ENCODE data around the gene OBSCN.

OBSCN gene

DNA sequence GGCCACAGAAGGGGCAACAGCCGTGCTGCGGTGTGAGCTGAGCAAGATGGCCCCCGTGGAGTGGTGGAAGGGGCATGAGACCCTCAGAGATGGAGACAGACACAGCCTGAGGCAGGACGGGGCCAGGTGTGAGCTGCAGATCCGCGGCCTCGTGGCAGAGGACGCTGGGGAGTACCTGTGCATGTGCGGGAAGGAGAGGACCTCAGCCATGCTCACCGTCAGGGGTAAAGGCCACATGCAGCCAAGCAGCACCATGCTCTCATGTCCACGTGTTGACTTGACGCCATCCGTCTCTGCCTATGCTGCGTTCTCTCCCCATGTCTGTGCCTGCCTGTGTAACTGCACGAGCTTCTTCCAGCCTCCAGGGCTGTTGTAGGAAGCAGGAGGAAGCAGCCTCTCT is 85.5 kb downstream of the OBSCN start:
- DNase-seq = no peak

DNA sequence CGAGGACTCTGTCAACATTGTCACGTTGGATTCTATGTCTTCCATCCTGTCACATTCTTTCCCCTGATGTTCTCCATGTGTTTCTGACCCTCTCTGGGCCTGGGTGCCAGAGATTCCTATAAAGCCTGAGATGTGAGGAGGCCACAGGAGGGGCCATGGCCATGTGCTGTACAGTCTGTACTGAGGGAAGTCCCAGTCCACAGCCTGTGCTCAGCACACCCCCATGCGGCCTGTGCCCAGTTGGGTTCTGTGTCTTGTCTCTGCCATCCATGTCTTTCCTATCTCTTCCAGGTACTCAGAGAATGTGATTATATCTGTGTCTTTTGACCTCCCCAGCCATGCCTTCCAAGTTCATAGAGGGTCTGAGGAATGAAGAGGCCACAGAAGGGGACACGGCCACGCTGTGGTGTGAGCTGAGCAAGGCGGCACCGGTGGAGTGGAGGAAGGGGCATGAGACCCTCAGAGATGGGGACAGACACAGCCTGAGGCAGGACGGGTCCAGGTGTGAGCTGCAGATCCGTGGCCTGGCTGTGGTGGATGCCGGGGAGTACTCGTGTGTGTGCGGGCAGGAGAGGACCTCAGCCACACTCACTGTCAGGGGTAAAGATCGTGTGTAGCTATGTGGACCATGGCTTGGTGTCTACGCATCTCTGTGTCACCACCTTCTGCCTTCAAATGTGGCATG is 86.1 kb downstream of the OBSCN start:
- no peak for DNase-seq

DNA sequence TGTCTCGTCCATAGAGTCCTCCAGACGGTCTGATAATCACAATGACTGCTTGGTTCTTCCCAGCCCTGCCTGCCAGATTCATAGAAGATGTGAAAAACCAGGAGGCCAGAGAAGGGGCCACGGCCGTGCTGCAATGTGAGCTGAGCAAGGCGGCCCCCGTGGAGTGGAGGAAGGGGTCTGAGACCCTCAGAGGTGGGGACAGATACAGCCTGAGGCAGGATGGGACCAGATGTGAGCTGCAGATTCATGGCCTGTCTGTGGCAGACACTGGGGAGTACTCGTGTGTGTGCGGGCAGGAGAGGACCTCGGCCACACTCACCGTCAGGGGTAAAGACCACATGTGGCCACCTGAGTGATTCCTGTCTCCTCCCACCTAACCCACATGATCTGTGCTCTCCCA is 86.9 kb downstream of the OBSCN start:
- DNase-seq = no peak

DNA sequence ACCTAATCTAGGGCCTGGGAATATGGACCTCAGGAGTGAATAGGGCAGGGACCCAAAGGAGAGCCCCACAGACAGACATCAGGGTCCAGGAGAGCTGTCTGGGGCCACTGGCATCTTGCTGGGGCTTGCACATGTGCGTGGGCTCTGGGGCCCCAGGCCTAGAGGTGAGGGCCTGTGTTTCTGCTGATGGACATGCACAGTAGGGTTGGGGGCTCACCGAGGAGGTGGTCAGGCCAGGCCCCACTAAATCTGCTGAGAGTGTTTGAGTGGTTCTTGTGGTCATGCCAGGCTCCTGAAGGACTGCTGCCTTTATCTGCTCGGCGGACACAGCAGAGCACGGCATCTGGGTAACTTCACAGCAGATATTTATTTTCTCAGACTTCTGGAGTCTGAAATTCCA is 87.4 kb downstream of the OBSCN start:
- DNase-seq = no peak

DNA sequence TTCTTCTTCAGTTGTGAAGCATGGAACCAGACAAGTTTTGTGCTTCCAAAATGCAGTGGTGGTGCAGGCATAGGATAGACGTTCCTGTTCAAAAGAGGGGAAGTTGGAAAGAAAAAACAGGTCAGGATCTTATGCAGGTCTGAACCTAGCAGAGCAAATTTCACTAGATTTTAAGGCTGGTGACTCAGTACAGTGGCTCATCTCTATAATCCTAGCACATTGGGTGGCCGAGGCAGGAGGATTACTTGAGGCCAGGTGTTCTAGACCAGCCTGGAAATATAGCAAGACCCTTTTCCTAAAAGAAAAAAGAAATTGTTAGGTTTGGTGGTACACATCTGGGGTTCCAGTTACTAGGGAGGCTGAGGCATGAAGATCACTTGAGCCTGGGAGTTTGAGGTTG is 88.1 kb downstream of the OBSCN start:
- no peak for DNase-seq

DNA sequence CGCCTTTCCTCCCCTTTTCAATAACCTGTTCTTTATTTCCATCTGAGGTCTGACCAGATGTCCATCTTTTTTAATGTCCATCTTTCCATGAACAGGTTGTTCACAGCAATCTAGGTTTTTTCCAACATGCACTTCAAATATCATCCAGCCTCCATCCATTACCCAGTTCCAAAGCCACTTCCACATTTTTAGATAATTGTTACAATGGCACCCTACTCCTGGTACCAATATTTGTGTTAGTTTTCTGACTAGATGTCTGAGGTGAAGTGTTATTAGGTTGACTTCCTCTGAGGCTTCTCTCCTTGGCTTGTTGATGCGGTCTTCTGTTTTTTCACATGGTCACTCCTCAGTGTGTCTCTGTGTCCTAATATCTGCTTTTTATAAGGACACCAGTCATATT is 89.4 kb downstream of the OBSCN start:
- no peak for DNase-seq

DNA sequence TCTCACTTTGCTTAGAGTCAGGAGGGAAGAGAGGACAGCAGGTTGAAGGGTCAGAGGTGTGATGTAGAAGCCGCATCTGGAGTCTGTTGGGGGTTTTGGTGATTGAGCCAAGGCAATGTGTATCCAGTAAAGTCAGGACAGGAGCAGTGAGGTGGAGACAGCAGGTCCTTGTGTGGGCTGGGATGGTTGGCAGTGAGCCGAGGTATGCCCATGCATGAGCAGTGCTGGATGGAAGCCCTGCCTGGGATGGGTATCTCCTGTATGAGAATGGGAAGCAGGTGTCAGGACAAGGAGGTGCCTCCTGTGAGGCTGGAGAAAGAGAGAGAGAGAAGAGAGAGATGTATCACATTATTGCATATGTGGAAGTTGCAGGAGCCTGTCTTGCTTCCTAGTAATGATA is 90.0 kb downstream of the OBSCN start:
- DNase-seq = no peak

DNA sequence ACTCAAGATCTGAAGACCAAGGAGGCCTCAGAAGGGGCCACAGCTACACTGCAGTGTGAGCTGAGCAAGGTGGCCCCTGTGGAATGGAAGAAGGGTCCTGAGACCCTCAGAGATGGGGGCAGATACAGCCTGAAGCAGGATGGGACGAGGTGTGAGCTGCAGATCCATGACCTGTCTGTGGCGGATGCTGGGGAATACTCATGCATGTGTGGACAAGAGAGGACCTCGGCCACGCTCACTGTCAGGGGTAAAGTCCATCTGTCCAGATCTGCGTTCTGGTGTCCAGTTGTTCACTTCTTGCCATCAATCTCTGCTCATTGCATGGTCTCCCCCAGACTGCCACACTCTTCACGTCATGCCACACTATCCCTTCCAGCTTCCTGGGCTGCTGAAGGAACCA is 90.6 kb downstream of the OBSCN start:
- DNase-seq = no peak

DNA sequence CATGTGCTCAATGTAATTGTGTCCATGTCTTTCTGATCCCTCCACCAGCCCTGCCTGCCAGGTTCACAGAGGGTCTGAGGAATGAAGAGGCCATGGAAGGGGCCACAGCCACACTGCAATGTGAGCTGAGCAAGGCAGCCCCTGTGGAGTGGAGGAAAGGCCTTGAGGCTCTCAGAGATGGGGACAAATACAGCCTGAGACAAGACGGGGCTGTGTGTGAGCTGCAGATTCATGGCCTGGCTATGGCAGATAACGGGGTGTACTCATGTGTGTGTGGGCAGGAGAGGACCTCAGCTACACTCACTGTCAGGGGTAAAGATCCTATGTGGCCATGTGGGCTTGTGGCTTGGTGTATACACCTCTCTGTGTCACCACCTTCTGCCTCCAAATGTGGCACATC is 91.4 kb downstream of the OBSCN start:
- no peak for DNase-seq

DNA sequence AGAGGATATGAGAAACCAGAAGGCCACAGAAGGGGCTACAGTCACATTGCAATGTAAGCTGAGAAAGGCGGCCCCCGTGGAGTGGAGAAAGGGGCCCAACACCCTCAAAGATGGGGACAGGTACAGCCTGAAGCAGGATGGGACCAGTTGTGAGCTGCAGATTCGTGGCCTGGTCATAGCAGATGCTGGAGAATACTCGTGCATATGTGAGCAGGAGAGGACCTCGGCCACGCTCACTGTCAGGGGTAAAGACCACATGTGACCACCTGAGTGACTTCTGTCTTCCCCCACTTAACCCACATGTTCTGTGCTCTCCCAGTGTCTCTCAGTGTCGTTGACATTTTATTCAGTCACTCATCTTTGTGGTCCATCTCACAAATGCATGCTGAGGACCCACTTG is 92.1 kb downstream of the OBSCN start:
- DNase-seq = no peak

DNA sequence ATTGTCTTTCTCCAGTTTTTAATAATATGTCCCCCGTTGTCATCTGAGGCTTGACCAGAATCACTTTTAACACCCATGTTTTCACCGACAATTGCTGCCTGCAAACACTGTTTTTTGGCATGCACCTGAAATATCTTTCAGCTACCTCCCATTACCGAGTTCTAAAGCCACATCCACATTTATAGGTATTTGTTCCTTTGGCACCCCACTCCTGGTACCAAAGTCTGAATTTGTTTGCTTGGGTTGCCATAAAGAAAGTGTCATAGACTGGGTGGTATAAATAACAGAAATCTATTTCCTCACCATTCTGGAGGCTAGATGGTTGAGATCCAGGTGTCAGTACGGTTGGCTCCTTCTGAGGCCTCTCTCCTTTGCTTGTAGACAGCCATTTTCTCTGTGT is 94.2 kb downstream of the OBSCN start:
- no peak for DNase-seq

DNA sequence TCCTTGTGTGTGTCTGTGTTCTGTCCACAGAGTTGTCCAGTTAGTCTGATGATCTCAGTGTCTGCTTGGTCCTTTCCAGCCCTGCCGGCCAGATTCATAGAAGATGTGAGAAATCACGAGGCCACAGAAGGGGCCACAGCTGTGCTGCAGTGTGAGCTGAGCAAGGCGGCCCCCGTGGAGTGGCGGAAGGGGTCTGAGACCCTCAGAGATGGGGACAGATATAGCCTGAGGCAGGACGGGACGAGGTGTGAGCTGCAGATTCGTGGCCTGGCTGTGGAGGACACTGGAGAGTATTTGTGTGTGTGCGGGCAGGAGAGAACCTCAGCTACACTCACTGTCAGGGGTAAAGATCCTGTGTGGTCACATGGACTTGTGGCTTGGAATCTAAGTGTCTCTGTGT is 95.8 kb downstream of the OBSCN start:
- DNase-seq = no peak

DNA sequence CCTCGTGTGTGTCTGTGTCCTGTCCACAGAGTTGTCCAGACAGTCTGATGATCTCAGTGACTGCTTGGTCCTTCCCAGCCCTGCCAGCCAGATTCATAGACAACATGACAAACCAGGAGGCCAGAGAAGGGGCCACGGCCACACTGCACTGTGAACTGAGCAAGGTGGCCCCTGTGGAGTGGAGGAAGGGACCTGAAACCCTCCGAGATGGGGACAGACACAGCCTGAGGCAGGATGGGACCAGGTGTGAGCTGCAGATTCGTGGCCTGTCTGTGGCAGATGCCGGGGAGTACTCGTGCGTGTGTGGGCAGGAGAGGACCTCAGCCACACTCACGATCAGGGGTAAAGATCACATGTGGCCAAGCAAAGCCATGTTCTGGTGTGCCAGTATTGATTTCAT is 96.4 kb downstream of the OBSCN start:
- DNase-seq = no peak

DNA sequence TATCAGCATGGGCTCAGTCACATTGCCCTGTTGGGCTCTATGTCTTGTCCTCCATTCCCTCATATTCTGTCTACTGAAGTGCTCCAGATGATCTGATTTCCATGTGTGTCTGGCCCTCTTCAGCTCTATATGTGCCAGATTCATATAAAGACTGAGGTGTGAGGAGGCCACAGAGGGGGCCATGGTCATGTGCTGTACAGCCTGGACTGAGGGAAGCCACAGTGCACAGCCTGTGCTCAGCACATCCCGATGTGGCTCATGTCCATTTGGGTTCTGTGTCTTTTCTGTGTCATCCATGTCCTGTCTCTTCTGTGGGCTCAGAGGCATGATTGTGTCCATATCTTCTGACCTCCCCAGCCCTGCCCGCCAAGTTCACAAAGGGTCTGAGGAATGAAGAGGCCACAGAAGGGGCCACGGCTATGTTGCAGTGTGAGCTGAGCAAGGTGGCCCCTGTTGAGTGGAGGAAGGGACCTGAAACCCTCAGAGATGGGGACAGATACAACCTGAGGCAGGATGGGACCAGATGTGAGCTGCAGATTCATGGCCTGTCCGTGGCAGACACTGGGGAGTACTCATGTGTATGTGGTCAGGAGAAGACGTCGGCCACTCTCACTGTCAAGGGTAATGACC is 97.0 kb downstream of the OBSCN start:
- no peak for DNase-seq

DNA sequence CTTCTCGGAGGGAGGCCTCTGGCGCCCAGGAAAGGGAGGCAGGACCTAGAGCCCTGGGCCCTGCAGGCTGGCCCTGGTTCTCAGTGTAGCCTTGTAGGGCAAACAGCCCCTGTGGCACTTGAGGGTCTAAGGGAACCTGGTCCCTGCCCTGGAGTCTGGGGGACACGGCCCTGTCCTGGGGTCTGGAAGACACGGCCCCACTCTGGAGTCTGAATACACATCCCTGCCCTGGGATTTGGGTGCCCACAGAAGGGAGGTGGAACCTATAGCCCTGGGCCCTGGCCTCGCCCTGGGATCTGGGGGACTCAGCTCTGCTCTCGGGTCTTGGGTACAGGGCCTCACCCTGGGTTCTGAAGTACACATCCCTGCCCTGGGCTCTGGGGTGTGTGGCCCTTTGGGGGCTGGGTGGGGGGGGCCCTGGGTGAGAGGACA is 97.9 kb downstream of the OBSCN start:
- no peak for DNase-seq

DNA sequence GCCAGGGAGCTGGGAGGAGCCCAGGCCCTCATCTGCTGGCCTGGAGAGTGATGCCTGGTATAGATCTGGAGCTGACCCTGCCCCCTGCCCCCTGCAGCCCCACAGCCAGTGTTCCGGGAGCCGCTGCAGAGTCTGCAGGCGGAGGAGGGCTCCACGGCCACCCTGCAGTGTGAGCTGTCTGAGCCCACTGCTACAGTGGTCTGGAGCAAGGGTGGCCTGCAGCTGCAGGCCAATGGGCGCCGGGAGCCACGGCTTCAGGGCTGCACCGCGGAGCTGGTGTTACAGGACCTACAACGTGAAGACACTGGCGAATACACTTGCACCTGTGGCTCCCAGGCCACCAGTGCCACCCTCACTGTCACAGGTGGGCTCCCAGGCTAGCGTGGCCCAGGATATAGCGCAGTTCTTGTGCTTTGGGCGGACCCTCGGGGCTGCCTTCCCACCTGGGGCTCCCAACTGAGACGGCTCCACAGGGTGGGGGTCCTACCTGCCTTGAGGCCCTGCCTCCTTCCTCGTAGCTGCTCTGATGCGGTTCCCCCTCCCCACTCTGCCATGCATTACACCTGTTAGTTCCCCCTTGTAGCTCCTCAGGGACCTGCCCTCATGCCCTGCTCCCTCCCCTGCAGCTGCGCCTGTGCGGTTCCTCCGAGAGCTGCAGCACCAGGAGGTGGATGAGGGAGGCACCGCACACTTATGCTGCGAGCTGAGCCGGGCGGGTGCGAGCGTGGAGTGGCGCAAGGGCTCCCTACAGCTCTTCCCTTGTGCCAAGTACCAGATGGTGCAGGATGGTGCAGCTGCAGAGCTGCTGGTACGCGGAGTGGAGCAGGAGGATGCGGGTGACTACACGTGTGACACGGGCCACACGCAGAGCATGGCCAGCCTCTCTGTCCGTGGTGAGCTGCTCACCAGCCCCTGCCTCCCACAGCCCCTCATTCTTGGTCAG is 98.7 kb downstream of the OBSCN start:
- no peak for DNase-seq

DNA sequence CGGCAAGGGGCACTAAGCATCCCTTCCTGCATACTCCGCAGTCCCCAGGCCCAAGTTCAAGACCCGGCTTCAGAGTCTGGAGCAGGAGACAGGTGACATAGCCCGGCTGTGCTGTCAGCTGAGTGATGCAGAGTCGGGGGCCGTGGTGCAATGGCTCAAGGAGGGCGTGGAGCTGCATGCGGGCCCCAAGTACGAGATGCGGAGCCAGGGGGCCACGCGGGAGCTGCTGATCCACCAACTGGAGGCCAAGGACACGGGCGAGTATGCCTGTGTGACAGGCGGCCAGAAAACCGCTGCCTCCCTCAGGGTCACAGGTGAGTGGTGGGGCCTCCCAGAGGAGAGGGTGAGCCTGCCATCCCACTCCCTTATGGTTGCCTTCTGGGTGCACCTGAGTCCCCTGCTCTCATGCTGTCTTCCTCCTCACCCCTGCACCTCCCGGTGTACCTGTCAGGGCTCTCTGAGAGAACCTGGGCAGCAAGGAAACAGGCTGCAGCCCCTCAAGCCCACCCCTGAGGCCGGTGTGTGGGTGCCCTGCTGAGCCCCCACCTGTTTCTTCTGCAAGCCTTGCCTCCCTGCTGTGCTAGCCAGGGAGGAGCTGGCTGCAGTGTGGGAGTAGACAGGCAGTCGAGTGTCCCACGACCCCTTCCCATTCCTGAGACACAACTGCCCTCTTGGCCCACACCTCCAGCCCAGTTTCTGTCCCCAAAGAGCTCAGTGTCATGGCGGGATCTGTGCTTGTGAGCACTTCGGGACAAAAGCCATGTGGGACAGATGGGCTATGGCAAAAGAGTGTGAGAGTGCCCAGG is 99.6 kb downstream of the OBSCN start:
- no peak for DNase-seq

DNA sequence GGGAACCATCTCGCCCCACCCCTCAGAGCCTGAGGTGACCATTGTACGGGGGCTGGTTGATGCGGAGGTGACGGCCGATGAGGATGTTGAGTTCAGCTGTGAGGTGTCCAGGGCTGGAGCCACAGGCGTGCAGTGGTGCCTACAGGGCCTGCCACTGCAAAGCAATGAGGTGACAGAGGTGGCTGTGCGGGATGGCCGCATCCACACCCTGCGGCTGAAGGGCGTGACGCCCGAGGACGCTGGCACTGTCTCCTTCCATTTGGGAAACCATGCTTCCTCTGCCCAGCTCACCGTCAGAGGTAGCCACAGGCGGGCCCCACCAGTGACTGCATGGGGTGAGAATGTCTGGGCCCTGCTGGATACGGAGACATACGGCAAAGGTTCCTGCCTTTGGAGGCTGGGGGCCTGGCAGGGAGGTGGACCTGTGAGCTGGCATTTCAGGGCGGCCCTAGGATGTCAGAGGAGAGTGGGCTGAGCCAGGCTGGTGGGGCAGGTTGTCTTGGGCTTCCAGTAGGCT is 100.3 kb downstream of the OBSCN start:
- DNase-seq = no peak

DNA sequence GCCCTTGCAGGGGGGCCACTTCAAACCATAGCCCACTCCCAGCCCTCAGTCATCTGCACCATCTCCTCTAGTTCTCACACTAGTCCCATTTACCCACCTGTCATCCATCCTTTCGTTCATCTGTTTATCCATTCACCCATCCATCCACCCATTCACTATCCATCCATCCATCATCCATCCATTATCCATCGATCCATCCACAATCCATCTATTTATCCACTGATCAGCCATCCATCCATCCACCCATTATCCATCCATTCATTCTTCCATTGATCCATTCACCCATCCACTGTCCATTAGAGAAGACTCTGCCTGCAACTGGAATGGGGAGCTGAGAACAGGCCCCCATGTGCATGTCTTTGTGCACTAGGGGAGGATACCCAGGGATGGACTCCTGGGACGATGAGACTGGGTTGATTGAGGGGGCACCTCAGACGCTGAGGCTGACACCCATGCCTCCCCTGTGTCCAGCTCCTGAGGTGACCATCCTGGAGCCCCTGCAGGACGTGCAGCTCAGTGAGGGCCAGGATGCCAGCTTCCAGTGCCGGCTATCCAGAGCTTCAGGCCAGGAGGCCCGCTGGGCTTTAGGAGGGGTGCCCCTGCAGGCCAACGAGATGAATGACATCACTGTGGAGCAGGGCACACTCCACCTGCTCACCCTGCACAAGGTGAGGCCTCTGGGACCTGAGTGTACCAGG is 100.9 kb downstream of the OBSCN start:
- DNase-seq = no peak

DNA sequence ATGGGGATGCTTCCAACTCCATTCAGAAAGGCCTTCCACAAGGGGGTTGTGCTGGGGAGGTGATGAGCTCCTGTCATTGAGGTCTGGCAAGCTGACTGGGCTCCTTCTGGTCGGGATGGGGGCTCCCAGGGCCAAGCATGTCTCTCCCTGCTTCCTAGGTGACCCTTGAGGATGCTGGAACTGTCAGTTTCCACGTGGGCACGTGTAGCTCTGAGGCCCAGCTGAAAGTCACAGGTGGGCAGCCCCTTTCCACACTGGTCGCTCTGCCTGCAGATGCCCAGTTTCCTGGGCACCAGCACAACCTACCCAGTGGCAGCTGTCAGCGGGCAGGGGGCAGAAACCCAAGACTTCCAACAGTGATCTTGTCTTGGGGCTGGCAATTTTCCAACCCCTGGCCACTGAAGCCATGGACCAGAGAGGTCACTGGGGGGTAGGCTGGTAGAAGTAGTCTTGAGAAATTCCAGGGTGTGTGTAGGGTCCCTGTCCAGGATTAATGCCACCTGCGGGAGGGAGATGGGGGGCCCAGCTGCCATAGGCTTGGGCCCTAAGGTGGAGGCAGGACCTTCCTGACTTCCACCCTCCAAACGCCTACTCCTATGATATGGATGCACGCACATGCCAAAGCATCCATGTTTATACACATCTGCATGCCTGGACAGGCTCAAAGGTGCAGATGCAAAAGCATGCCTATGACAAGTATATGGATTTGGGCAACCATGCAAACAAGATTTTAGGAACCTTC is 101.7 kb downstream of the OBSCN start:
- DNase-seq = no peak

DNA sequence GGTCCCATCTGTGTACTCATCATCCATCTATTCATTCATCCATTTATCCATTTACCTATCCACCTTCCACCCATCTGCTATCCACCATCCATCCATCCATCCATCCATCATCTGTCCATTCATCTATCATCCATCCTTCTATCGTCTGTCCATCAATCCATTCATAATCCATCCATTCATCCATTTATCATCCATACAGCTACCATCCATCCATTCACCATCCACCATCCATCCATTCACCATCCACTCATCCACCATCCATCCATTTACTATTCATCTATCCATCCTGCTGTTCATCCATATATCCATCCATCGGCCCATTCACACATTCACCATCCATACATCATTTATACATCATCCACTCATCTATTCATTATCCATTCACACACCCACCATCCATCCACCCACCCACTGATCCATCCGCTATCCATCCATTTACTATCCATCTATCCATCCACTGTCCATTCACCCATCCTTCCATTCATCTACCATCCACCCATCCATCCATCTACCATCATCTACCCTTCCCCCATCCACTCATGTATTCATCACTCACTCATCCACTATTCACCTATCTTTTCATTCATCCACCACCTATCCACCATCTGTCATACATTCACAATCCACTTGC is 102.4 kb downstream of the OBSCN start:
- no peak for DNase-seq

Data from activated CD8-positive, alpha-beta memory T cell treated with anti-CD3 and anti-CD28 coated beads, Interleukin-2, amount 50 U/mL, for 4 hours (primary cell).